Skin of body (tissue), 2 donors: ENCODE results near the gene MAD1L1. TPM values are rescaled to one million over a fixed set of nuclear protein-coding genes. Genes with fewer than 3 reads are reported as not detected.

Source experiments
- DNase-seq: peaks from one replicate; lab custom pipeline; 2025; lab: John Stamatoyannopoulos, UW
- total RNA-seq: library from RNA; depleted of rRNA; stranded (reverse); fragments of >200 nt; gene quantifications from one replicate; pipeline ENCODE4 v1.2.3, GENCODE V29; 2014

The MAD1L1 gene
- total RNA-seq, 1 donor from 2014 or later, result 28.5 TPM

GRCh38 chr7:2090526-2091520 lies 141.9 kb downstream of the MAD1L1 start:
- DNase-seq, result no peak

- DNase-seq, result no peak
These were observed 143.9 kb downstream of the MAD1L1 start for GRCh38 chr7:2088801-2089200.

DNA sequence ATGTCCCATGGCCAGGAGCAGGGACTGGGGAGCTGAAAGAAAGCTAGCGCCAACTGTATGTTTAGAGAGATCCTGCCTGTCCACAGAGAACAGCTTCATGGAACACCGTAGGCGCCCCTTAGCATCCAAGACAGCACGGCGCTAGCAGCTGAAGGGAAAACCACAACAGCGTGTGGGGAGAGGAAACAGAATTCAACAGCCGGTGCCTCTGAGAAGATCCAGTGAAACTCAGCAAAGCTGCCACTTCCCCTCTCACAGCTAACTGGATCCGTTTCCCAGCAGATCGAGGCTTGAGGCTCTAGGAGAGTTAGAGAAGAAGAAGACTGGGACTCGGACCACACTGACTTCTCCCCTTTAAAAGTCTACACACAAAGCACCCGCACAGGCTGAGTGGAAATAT lies 145.0 kb downstream of the MAD1L1 start:
- no peak for DNase-seq

DNA sequence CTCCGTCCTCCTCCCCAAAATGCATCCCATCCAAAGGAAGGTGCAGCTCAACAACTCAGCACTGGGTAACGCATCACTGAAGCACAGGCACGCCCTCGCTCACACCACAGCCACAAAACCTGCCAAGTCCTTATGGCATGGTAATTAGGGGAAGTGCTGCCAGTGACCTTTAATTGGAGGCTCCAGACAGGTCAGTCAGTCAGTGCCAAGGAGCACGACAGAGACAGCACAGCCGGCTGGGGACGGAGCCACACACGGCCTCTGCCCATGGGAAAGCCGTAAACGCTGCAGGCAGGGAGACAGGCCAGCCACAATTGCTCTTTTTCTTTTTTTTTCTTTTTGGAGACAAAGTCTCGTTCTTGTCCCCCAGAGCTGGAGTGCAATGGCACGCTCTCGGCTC lies 146.5 kb downstream of the MAD1L1 start:
- no peak for DNase-seq

DNA sequence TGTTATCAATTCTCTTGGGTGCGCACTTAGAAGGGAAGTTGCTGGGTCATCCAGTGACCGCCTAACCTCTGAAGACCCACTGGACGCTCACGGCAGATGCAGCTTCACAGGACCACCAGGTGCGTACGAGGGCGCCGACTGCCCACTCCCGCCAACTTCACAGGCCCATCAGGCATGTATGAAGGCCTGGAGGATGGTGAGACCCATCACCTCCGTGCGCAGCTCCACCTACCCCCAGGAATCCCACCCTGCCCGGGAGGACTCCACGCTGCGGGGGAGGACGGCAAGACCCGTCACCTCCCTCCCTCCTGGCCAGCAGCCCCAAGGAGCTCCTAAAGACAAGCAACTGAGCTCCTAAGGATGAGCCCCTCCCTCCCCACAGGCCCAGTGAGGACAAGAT lies 146.9 kb downstream of the MAD1L1 start:
- DNase-seq, result no peak

DNA sequence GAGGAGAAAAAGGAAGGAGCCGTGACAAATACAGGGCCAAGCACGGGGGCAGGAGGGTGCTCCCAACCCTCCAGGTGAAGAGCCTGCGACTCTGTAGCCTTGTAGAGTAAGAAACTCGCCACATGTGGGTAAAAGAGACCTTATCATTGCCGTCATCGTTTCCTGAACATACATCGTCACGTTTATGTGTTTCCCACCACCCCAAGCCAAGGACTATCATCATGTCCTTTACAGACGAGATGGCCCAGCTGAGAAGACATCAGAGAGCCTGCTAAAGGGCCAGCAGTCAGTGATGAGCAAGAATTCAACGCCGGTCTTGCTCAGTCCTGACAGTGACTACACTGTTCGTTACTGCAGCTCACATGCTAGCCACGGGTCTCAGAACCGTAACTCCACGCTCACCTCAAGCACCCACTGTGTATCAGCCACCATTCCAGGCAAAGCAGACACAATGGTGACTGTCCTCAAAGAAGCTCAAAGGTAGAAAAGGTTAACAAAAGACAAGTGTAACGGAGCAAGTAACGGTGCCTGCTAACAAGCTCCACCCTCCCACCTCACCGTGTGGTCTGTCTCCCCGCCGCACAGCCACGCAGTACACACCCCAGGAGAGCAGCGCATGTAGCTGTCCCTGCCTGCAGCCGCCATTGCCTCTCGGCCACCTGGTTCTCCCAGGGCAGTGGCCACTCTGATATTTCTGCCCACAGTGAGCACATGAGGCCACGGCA lies 147.8 kb downstream of the MAD1L1 start:
- DNase-seq, result no peak

- no peak for DNase-seq
These were observed 148.4 kb downstream of the MAD1L1 start for GRCh38 chr7:2084331-2084730.

- no peak for DNase-seq
These were observed 149.4 kb downstream of the MAD1L1 start for GRCh38 chr7:2083362-2083761.

DNA sequence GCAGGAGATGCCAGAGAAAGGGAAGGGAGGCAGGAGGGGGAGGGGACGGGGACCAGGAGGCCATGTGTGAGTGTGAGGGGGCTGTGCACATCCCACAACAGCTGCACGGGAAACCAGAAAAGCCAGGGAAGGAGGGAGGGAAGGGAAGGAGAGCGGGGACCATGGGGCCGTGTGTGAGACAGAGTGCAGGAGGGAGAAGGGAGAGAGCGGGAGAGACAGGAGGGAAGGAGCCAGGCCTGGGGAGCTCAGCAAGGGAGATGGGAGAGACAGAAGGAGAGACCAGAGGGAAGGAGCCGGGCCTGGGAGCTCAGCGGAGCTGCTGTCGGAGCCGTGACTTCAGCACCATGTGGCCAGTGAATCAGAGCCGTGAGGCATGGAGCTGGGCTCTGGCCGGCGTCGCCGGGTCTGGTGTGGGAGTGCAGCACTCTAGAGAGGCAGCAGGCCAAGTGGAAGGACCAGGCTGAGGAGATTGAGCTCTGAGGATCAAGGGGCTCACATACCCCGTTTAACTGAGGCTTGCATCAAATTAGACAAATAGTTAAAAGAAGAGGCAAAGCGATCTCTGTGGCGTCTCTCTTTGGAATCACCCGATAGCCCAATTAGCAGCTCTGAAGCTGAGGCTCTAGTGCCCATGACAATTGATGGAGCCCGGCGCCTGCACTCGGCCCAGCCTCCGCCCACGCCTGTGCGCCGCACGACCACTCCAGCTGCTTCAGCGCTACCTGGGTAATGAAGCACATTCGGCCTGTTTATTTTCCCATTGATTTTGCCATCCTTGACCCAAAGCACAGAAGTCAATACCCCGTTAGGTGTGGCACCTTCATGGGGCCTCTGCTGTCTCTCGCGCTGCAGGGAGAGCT lies 150.4 kb downstream of the MAD1L1 start:
- DNase-seq, result no peak

DNA sequence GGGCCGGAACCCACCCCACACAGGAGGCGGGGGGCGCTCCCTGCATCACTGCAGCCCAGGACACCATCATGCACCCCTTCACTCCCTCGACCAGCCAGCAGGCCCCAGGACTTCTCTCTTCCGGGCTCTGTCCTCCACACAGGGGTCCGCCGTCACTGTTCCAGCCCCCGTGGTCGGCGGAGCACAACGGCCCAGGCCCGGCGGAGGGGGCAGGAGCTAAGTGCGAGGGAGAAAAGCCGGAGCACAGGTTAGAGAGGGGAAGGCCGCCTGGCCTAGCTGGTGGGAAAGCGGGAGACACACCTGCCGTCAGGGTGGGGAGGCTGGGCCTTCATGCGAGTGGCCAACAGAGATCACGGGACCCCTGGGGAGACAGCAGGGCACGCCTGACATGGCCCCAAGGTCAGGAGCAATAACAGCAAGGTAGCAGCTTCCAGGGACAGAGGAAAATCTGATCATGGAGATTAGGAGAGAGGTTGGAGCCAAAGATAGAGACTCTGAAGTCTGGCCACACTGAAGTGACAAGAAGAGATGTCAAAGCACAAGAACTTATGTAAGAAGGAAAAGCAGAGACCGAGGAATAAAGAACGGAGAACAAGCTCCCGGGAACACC lies 151.1 kb downstream of the MAD1L1 start:
- DNase-seq, result no peak

- no peak for DNase-seq
These were observed 152.3 kb downstream of the MAD1L1 start for GRCh38 chr7:2080477-2080876.

GRCh38 chr7:2080060-2080387 lies 152.7 kb downstream of the MAD1L1 start:
- no peak for DNase-seq

DNA sequence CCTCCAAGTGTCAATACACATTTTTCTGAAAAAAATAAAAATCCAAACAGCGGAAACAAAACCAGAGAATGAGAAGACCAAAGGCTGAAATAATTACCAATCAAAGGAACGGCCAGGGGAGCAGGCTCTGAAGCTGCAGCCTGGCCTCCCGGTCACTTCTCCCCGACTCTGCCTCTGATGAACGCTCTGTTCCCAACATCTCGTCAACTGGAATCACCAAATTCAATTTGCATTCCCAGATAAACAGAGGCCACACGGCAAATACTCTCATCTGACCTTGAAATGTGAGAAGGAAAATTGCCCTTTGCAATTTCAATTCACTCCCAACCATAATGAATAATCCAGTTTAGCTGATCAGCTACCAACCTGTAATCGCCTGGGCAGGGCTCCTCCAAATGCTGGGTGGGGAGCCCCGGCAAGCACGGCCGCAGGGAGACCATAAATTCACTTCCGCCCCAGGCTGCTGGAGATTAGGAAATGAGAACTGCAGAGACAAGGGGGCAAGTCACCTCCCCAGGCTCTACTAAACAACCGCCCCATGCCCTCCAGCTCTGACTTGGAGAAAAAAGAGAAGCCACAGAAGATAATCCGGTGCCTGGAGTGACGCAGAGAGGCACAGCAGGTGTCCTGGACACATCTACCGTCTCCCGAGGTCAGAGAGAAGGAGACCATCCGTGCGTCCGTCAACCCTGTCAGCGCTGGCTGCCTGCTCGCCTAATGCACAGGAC lies 153.2 kb downstream of the MAD1L1 start:
- DNase-seq, result no peak

DNA sequence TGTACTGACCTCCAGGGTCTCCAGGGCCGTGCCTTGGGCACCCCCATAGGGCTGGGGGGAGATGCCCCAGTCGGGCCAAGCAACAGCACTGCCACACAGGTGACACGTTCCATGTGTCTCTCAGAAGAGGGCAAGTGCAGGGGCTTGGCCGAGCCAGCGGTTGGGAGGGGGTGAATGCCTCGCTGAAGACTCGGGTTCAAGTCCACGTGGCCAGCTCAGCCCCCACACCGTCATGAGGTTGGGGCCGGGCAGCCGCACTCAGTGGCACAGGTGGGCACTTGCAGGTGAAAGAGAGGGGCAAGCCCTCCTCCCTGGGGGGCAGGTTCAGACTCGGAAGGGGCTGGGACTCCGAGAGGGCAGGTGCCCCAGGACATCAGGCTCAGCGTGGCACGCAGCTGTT lies 153.8 kb downstream of the MAD1L1 start:
- DNase-seq, result no peak

- no peak for DNase-seq
These were observed 156.1 kb downstream of the MAD1L1 start for GRCh38 chr7:2076649-2077064.

DNA sequence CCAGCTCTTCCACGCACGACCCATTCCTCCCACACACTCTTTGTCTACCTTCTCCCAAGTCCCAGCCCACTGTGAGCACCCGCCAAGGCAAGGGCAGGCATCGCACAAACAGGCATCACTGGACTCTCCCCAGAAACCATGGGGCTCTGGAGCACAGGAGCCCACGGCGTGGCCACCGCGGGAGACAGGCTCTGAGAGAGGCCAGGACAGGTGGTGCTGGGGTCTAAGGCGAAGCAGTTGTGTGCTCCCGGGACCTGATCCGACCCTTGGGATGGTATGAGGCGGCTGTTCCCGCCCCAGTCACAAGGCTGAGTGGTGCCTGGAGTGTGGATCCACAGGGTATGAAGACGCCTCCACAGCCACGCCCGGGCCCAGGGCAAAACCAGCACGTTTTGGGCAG lies 156.9 kb downstream of the MAD1L1 start:
- DNase-seq, result no peak

GRCh38 chr7:2074691-2075090 lies 158.1 kb downstream of the MAD1L1 start:
- DNase-seq, result no peak

DNA sequence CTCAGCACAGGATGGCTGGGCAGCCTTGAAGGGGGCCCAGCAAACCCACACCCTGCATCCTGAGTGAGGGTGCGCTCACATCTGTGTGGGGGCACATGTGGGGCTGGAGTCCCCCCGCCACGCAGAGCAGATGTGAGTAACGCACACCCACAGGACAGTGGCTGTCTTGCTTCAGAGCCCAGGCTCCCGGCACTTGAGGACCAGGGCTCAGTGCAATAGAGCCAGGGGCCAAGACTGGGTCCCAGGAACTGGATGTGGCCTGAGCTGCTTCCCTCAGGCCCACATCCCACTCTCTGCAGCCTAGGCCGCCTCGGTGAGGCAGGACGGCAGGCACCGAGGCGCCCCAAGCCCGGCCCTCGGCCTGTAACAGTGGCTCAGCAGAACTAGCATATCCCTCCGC lies 159.9 kb downstream of the MAD1L1 start:
- no peak for DNase-seq

- no peak for DNase-seq
These were observed 160.7 kb downstream of the MAD1L1 start for GRCh38 chr7:2072042-2072441.

DNA sequence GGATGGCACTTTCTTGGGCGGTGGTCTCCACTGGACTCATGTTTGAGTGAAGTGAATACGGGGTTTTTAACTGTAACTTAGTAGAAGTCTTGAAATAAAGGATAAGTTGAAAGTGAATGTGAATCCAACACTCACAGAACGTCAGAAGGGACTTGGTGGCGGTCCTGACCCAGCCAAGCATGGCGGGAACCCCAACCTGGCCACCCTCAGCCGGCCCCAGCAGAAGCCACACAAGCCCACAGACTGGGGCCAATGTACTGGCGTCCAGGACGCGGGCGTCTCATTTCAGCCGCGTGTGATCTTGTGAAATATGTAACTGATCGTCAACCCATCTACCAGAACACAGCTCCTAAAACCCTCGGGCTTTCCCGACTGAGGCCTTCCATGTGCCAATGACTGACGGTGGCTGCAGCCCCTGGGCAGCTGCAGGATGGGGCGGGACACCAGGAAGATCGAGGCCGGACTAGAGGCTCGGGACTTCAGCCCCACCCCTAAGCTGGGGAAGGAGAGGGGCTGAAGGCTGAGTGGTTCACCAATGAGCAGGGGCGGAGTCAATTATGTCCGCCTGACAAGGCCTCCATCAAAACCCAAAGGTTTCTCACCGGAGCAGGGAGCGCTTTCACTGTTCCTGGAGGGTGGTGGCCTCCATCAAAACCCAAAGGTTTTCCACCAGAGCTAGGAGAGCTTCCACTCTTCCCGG lies 161.5 kb downstream of the MAD1L1 start:
- no peak for DNase-seq
